Tibial artery (tissue), 4 donors: ENCODE measurements around the gene PDHB.

Experiments used
- DNase-seq, 2 donors: peaks; one replicate each; pipeline ENCODE4 v3.0.0-alpha.2; 2019
- H3K27ac ChIP-seq, 2 donors: fragments of 200-600 bp; sonication (generic) in 1 of 2; 1 replicate in 1 of 2; 2 replicates in 1 of 2; pipeline ENCODE4 v1.5.1; 2018 to 2019; ENCODE audit warnings: mild to moderate bottlenecking in 1 of 2
- H3K27me3 ChIP-seq, 2 donors: fragments of 200-600 bp; sonication (generic) in 1 of 2; one replicate each; pipeline versions ENCODE4 v1.5.1 to v1.6.0; 2016 to 2019
- H3K36me3 ChIP-seq, 3 donors: fragments of 200-600 bp; sonication (generic) in 2 of 3; one replicate each; pipeline ENCODE4 v1.5.1; 2016 to 2019; ENCODE audit warnings: mild to moderate bottlenecking in 2 of 3
- H3K4me1 ChIP-seq, 4 donors: fragments of 200-600 bp; sonication (generic) in 2 of 4; 1 replicate in 3 of 4; 2 replicates in 1 of 4; pipeline ENCODE4 v1.5.1; 2016 to 2019
- H3K4me3 ChIP-seq, 2 donors: fragments of 200-600 bp; sonication (generic) in 1 of 2; 1 replicate in 1 of 2; 2 replicates in 1 of 2; pipeline ENCODE4 v1.5.1; 2018 to 2019; ENCODE audit warnings: mild to moderate bottlenecking in 2 of 2
- H3K9me3 ChIP-seq, 3 donors: fragments of 200-600 bp; sonication (generic) in 1 of 3; one replicate each; pipeline ENCODE4 v1.5.1; 2016 to 2019
- CTCF ChIP-seq, 2 experiments: fragments of 200-600 bp in 1 of 2; fragments of 450-650 bp in 1 of 2; IDR thresholded peaks; one replicate each; pipeline ENCODE4 v1.5.1; 2017 to 2019; ENCODE audit warnings: antibody characterized with exemption in 2 of 2, mild to moderate bottlenecking in 1 of 2, moderate library complexity in 1 of 2
- intact Hi-C: fragments of 100-400 bp; cut with DNase I; formaldehyde crosslinking; loops from one replicate; pipeline ENCODE4 v1.15.0; 2023; ENCODE audit warnings: low total_unique reads

The PDHB gene

DNA sequence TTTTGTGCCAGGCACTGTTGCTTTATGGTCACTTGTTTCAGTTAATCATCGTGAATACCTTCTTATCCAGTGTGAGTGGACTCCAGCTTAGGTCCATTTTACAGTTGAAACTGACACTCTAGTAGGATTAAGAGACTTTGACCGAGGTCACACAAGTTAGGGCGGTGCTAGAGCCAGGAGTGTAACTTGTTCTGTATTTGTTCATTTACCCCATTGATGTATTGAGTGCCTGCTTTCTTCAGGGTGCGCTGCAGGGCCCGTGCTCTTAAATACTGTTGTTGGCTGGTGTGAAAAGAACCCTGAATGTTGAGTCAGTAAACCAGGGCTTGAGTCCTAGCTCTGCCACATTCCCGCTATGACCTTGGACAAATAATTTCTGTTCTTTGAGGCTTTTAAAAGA is 15.4 kb downstream of the PDHB start:
- Histone ChIP-seq H3K9me3 (no peaks in the 10 kb centered on the region), H3K27me3 (no peaks in the 10 kb centered on the region), H3K4me3 (no peak overlapping the region), H3K36me3 (peaks cover 0 to 33% (median 23%) of the 10 kb centered on the region in 3 donors), H3K27ac (no peak overlapping the region), H3K4me1 (peaks cover 0 to 12% (median 4%) of the 10 kb centered on the region in 4 donors)
- intact Hi-C loops: no loop called here
- TF ChIP-seq CTCF (IDR thresholded peaks at IDR 0.05): no peak
- no peak for DNase-seq

DNA sequence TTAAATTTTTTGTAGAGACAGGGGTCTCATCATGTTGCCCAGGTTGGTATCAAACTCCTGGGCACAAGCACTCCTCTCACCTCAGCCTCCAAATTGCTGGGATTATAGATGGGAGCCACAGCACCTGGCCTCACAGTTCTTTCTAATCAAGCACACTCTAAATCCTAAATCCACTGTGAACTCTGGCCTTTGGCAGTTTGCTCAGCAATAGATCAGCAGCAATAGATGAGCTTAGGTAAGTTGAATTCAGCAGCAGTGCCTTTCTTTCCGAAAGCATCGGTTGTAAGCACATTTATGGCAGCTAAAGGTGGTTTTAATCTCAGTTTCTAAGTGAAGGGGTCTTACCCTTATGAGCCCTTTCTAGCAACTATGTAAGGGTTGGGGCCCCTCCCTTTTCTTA is 16.6 kb downstream of the PDHB start:
- DNase-seq: no peak

GRCh38 chr3:58416191-58416590 is 17.4 kb downstream of the PDHB start:
- no peaks in the 10 kb centered on the region for H3K9me3 ChIP-seq
- no peak for DNase-seq
- H3K36me3 ChIP-seq: peaks cover 0 to 31% (median 17%) of the 10 kb centered on the region in 3 donors
- intact Hi-C loops: no loop called here
- no peak for TF ChIP-seq CTCF (IDR thresholded peaks at IDR 0.05)
- peaks cover 0 to 12% (median 4%) of the 10 kb centered on the region in 4 donors for H3K4me1 ChIP-seq
- no peaks in the 10 kb centered on the region for H3K27me3 ChIP-seq
- no peak overlapping the region for H3K4me3 ChIP-seq
- H3K27ac ChIP-seq: no peak overlapping the region

More for the DNA sequence above, 16.6 kb downstream of the PDHB start:
- H3K36me3 ChIP-seq: peaks cover 0 to 33% (median 16%) of the 10 kb centered on the region in 3 donors
- no peak overlapping the region for H3K4me3 ChIP-seq
- intact Hi-C loops: no loop called here
- no peak for TF ChIP-seq CTCF (IDR thresholded peaks at IDR 0.05)
- H3K9me3 ChIP-seq: no peaks in the 10 kb centered on the region
- peaks cover 0 to 12% (median 4%) of the 10 kb centered on the region in 4 donors for H3K4me1 ChIP-seq
- no peaks in the 10 kb centered on the region for H3K27me3 ChIP-seq
- H3K27ac ChIP-seq: no peak overlapping the region

GRCh38 chr3:58414538-58415197 is 19.0 kb downstream of the PDHB start:
- no peaks in the 10 kb centered on the region for H3K9me3 ChIP-seq
- H3K4me1 ChIP-seq: peaks cover 0 to 4% (median 2%) of the 10 kb centered on the region in 4 donors
- no peak overlapping the region for H3K4me3 ChIP-seq
- peaks cover 11 to 42% (median 26%) of the 10 kb centered on the region in 3 donors for H3K36me3 ChIP-seq
- intact Hi-C loops: loop anchor here (5.0 kb wide), 1 partner anchor 92 kb away; no protein-coding TSS in a partner anchor
- peak in 1 of 2 donors; percentile 49 for DNase-seq
- TF ChIP-seq CTCF (IDR thresholded peaks at IDR 0.05): peak; percentile 77
- no peaks in the 10 kb centered on the region for H3K27me3 ChIP-seq
- H3K27ac ChIP-seq: no peak overlapping the region

GRCh38 chr3:58411851-58412830 is 21.5 kb downstream of the PDHB start:
- peaks cover 20 to 65% (median 37%) of the 10 kb centered on the region in 3 donors for H3K36me3 ChIP-seq
- no peaks in the 10 kb centered on the region for H3K27me3 ChIP-seq
- no peaks in the 10 kb centered on the region for H3K4me1 ChIP-seq
- H3K4me3 ChIP-seq: no peak overlapping the region
- no peak for DNase-seq
- H3K27ac ChIP-seq: no peak overlapping the region
- intact Hi-C loops: loop anchor here (5.0 kb wide), 1 partner anchor 90 kb away; no protein-coding TSS in a partner anchor
- H3K9me3 ChIP-seq: no peaks in the 10 kb centered on the region
- no peak for TF ChIP-seq CTCF (IDR thresholded peaks at IDR 0.05)
